ENCODE data around the gene LIN54. TPM values are rescaled to one million over a fixed set of nuclear protein-coding genes. Genes with fewer than 3 reads are reported as not detected.
A peak's percentile ranks its signal among the peaks of the same experiment; 100 is the strongest.
"Not testable (repeated sequence)": the region's sequence is repeated elsewhere in the genome, so short reads cannot be mapped to it uniquely, and the experiment has no call there.

The LIN54 gene
- total and polyA plus RNA-seq, 4 experiments from 2014 or later = 7.6 to 21.7 (median 15.5) TPM

- DNase-seq = no peak
- H3K4me3 ChIP-seq (ENCODE audit: low read length in 2 of 2) = no peak overlapping the region
- H3K36me3 ChIP-seq (ENCODE audit: insufficient read depth, low read length) = no peaks in the 10 kb centered on the region
- intact Hi-C loops (cut with micrococcal nuclease) = no loop called here
- no peaks in the 10 kb centered on the region for H3K9me3 ChIP-seq (ENCODE audit: control insufficient read depth in 1 of 2, low read length in 2 of 2)
- no peaks in the 10 kb centered on the region for H3K27me3 Mint-ChIP-seq
- H3K27ac Mint-ChIP-seq = peak overlapping the region in 1 of 7 donors; percentile 57
- peaks cover 20 to 42% (median 30%) of the 10 kb centered on the region in 4 donors for H3K4me1 Mint-ChIP-seq
- H3K4me1 ChIP-seq (ENCODE audit: insufficient read depth, low read length) = peaks cover 12% of the 10 kb centered on the region
- ChIA-PET CTCF (ENCODE audit: partially characterized antibody) (interaction anchor here (0.6 kb wide), 1 partner anchor 406 kb away, joined by 3 read pairs; no protein-coding TSS in a partner anchor), POLR2A (ENCODE audit: partially characterized antibody) (no interaction called here)
- no peaks in the 10 kb centered on the region for H3K9me3 Mint-ChIP-seq
- H3K4me3 Mint-ChIP-seq = peak overlapping the region in 1 of 8 donors; percentile 41
- H3K27ac ChIP-seq (ENCODE audit: low read depth, low read length) = no peak overlapping the region
- no peaks in the 10 kb centered on the region for H3K27me3 ChIP-seq (ENCODE audit: insufficient read depth, low read length)
- H3K36me3 Mint-ChIP-seq = peaks cover 11 to 15% of the 10 kb centered on the region in 2 donors
These were observed 8.3 kb downstream of the LIN54 start for GRCh38 chr4:83002329-83002728.

GRCh38 chr4:82998898-82999297, 11.7 kb downstream of the LIN54 start:
- Histone ChIP-seq H3K9me3 (ENCODE audit: control insufficient read depth in 1 of 2, low read length in 2 of 2) (no peaks in the 10 kb centered on the region), H3K27me3 (ENCODE audit: insufficient read depth, low read length) (no peaks in the 10 kb centered on the region), H3K4me1 (ENCODE audit: insufficient read depth, low read length) (no peaks in the 10 kb centered on the region), H3K27ac (ENCODE audit: low read depth, low read length) (no peak overlapping the region), H3K4me3 (ENCODE audit: low read length in 2 of 2) (no peak overlapping the region), H3K36me3 (ENCODE audit: insufficient read depth, low read length) (no peaks in the 10 kb centered on the region)
- peaks cover 15 to 30% (median 18%) of the 10 kb centered on the region in 4 donors for H3K4me1 Mint-ChIP-seq
- ChIA-PET POLR2A (ENCODE audit: partially characterized antibody) (no interaction called here), CTCF (ENCODE audit: partially characterized antibody) (interaction anchor here (1.5 to 1.7 kb wide), 2 partner anchors 12 to 13 kb away, joined by 3 read pairs; partner anchors contain the start of gene LIN54)
- no peak overlapping the region for H3K27ac Mint-ChIP-seq
- no peak for DNase-seq
- H3K27me3 Mint-ChIP-seq = no peaks in the 10 kb centered on the region
- no peaks in the 10 kb centered on the region for H3K9me3 Mint-ChIP-seq
- H3K36me3 Mint-ChIP-seq = peaks cover 15 to 17% of the 10 kb centered on the region in 2 donors
- intact Hi-C loops (cut with micrococcal nuclease) = no loop called here
- H3K4me3 Mint-ChIP-seq = no peak overlapping the region

- no peak overlapping the region for H3K27ac ChIP-seq (ENCODE audit: low read depth, low read length)
- H3K9me3 ChIP-seq (ENCODE audit: control insufficient read depth in 1 of 2, low read length in 2 of 2) = no peaks in the 10 kb centered on the region
- Mint-ChIP-seq H3K27me3 (no peaks in the 10 kb centered on the region), H3K4me1 (peaks cover 13 to 20% (median 16%) of the 10 kb centered on the region in 4 donors), H3K36me3 (peaks cover 9 to 13% of the 10 kb centered on the region in 2 donors), H3K9me3 (no peaks in the 10 kb centered on the region), H3K27ac (no peak overlapping the region), H3K4me3 (no peak overlapping the region)
- H3K4me1 ChIP-seq (ENCODE audit: insufficient read depth, low read length) = peaks cover 4% of the 10 kb centered on the region
- no peaks in the 10 kb centered on the region for H3K36me3 ChIP-seq (ENCODE audit: insufficient read depth, low read length)
- H3K4me3 ChIP-seq (ENCODE audit: low read length in 2 of 2) = no peak overlapping the region
- H3K27me3 ChIP-seq (ENCODE audit: insufficient read depth, low read length) = no peaks in the 10 kb centered on the region
- CTCF ChIA-PET (ENCODE audit: partially characterized antibody) = interaction anchor here (0.7 kb wide), 1 partner anchor 105 kb away, joined by 5 read pairs; no protein-coding TSS in a partner anchor
- DNase-seq = no peak
- intact Hi-C loops (cut with micrococcal nuclease) = no loop called here
- POLR2A ChIA-PET (ENCODE audit: partially characterized antibody) = no interaction called here
These were observed 15.8 kb downstream of the LIN54 start for GRCh38 chr4:82994834-82995233.

GRCh38 chr4:82989575-82990429, 20.8 kb downstream of the LIN54 start:
- peak in 2 of 5 donors; percentile 43 to 45 for DNase-seq

GRCh38 chr4:82988323-82988832, 22.2 kb downstream of the LIN54 start:
- H3K9me3 ChIP-seq (ENCODE audit: control insufficient read depth in 1 of 2, low read length in 2 of 2) = no peaks in the 10 kb centered on the region
- H3K4me1 Mint-ChIP-seq = peaks cover 20 to 33% (median 26%) of the 10 kb centered on the region in 4 donors
- no peak overlapping the region for H3K27ac Mint-ChIP-seq

More at GRCh38 chr4:82989575-82990429, 20.8 kb downstream of the LIN54 start:
- H3K4me1 ChIP-seq (ENCODE audit: insufficient read depth, low read length) = peaks cover 13% of the 10 kb centered on the region
- Mint-ChIP-seq H3K4me1 (peaks cover 17 to 29% (median 21%) of the 10 kb centered on the region in 4 donors), H3K27me3 (no peaks in the 10 kb centered on the region), H3K9me3 (peaks cover 0 to 3% (median 0%) of the 10 kb centered on the region in 8 donors), H3K36me3 (peaks cover 6 to 12% of the 10 kb centered on the region in 2 donors), H3K27ac (peak overlapping the region; percentile 35 to 91 (median 85)), H3K4me3 (peak overlapping the region in 7 of 8 donors; percentile 13 to 71 (median 61))
- H3K4me3 ChIP-seq (ENCODE audit: low read length in 2 of 2) = peak overlapping the region in 1 of 2 donors; percentile 36
- POLR2A ChIA-PET (ENCODE audit: partially characterized antibody) = interaction anchor here (0.7 to 2.3 kb wide), 3 partner anchors 21 to 45 kb away, joined by 3 to 8 read pairs (median 7); partner anchors contain the start of genes COPS4 and LIN54
- intact Hi-C loops (cut with micrococcal nuclease) = no loop called here
- no peaks in the 10 kb centered on the region for H3K36me3 ChIP-seq (ENCODE audit: insufficient read depth, low read length)
- peak overlapping the region; percentile 20 for H3K27ac ChIP-seq (ENCODE audit: low read depth, low read length)
- CTCF ChIA-PET (ENCODE audit: partially characterized antibody) = interaction anchor here (0.6 to 2.0 kb wide), 4 partner anchors 10 to 50 kb away, joined by 3 to 7 read pairs (median 4); partner anchors contain the start of gene LIN54
- H3K27me3 ChIP-seq (ENCODE audit: insufficient read depth, low read length) = no peaks in the 10 kb centered on the region
- H3K9me3 ChIP-seq (ENCODE audit: control insufficient read depth in 1 of 2, low read length in 2 of 2) = no peaks in the 10 kb centered on the region

GRCh38 chr4:82987519-82987918, 23.1 kb downstream of the LIN54 start:
- H3K9me3 Mint-ChIP-seq; DNase-seq; H3K9me3 ChIP-seq (ENCODE audit: control insufficient read depth in 1 of 2, low read length in 2 of 2); H3K27ac ChIP-seq (ENCODE audit: low read depth, low read length); H3K4me3 ChIP-seq (ENCODE audit: low read length in 2 of 2); POLR2A ChIA-PET (ENCODE audit: partially characterized antibody); H3K27me3 Mint-ChIP-seq; H3K27me3 ChIP-seq (ENCODE audit: insufficient read depth, low read length); H3K36me3 ChIP-seq (ENCODE audit: insufficient read depth, low read length); H3K4me3 Mint-ChIP-seq; intact Hi-C loops (cut with micrococcal nuclease); CTCF ChIA-PET (ENCODE audit: partially characterized antibody): not testable (repeated sequence)
- H3K4me1 ChIP-seq (ENCODE audit: insufficient read depth, low read length) = peaks cover 16% of the 10 kb centered on the region
- H3K4me1 Mint-ChIP-seq = peaks cover 20 to 33% (median 26%) of the 10 kb centered on the region in 4 donors
- H3K27ac Mint-ChIP-seq = peak overlapping the region in 1 of 7 donors; percentile 7
- peaks cover 14 to 24% of the 10 kb centered on the region in 2 donors for H3K36me3 Mint-ChIP-seq

More at GRCh38 chr4:82988323-82988832, 22.2 kb downstream of the LIN54 start:
- H3K27me3 Mint-ChIP-seq = no peaks in the 10 kb centered on the region
- Histone ChIP-seq H3K36me3 (ENCODE audit: insufficient read depth, low read length) (peaks cover 9% of the 10 kb centered on the region), H3K4me1 (ENCODE audit: insufficient read depth, low read length) (peaks cover 16% of the 10 kb centered on the region), H3K4me3 (ENCODE audit: low read length in 2 of 2) (no peak overlapping the region), H3K27me3 (ENCODE audit: insufficient read depth, low read length) (no peaks in the 10 kb centered on the region), H3K27ac (ENCODE audit: low read depth, low read length) (no peak overlapping the region)
- H3K36me3 Mint-ChIP-seq = peaks cover 14 to 21% of the 10 kb centered on the region in 2 donors
- intact Hi-C loops (cut with micrococcal nuclease) = no loop called here
- no peak overlapping the region for H3K4me3 Mint-ChIP-seq
- CTCF ChIA-PET (ENCODE audit: partially characterized antibody) = no interaction called here
- peaks cover 0 to 3% (median 0%) of the 10 kb centered on the region in 8 donors for H3K9me3 Mint-ChIP-seq
- POLR2A ChIA-PET (ENCODE audit: partially characterized antibody) = interaction anchor here (2.3 kb wide), 1 partner anchor 23 kb away, joined by 7 read pairs; the partner anchor contains the start of gene LIN54
- DNase-seq = no peak

GRCh38 chr4:82984459-82984858, 26.2 kb downstream of the LIN54 start:
- Histone ChIP-seq H3K4me1 (ENCODE audit: insufficient read depth, low read length) (peaks cover 8% of the 10 kb centered on the region), H3K27ac (ENCODE audit: low read depth, low read length) (no peak overlapping the region), H3K9me3 (ENCODE audit: control insufficient read depth in 1 of 2, low read length in 2 of 2) (no peaks in the 10 kb centered on the region), H3K4me3 (ENCODE audit: low read length in 2 of 2) (no peak overlapping the region), H3K27me3 (ENCODE audit: insufficient read depth, low read length) (no peaks in the 10 kb centered on the region), H3K36me3 (ENCODE audit: insufficient read depth, low read length) (peaks cover 14% of the 10 kb centered on the region)
- Mint-ChIP-seq H3K9me3 (peaks cover 0 to 3% (median 0%) of the 10 kb centered on the region in 8 donors), H3K27ac (peak overlapping the region in 2 of 7 donors; percentile 0 to 9), H3K27me3 (no peaks in the 10 kb centered on the region), H3K4me3 (no peak overlapping the region), H3K36me3 (peaks cover 14 to 29% of the 10 kb centered on the region in 2 donors), H3K4me1 (peaks cover 10 to 18% (median 15%) of the 10 kb centered on the region in 4 donors)
- ChIA-PET POLR2A (ENCODE audit: partially characterized antibody) (no interaction called here), CTCF (ENCODE audit: partially characterized antibody) (interaction anchor here (1.4 kb wide), 1 partner anchor 9 kb away, joined by 4 read pairs; no protein-coding TSS in a partner anchor)
- intact Hi-C loops (cut with micrococcal nuclease) = no loop called here
- no peak for DNase-seq

All from CD4-positive, alpha-beta memory T cell (primary cell).